H9 (cell line): ENCODE results near the gene FAM222B. TPM values are rescaled to one million over a fixed set of nuclear protein-coding genes. Genes with fewer than 3 reads are reported as not detected.
A peak's percentile ranks its signal among the peaks of the same experiment; 100 is the strongest.

ENCODE experiments used
- DNase-seq: peaks from one replicate; pipeline ENCODE4 v3.0.0-alpha.2; 2017
- H2AFZ ChIP-seq: one replicate; pipeline ENCODE4 v1.6.1; 2013; ENCODE audit warnings: mild to moderate bottlenecking, low read length, control low read depth, moderate library complexity
- H2AK5ac ChIP-seq: 2 replicates; pipeline ENCODE4 v1.6.1; 2013; ENCODE audit warnings: low read length, control low read depth, mixed read lengths; ENCODE audit not compliant: insufficient read length
- H2BK120ac ChIP-seq: one replicate; pipeline ENCODE4 v1.6.1; 2013; ENCODE audit warnings: low read depth, mild to moderate bottlenecking, low read length, control low read depth, inconsistent platforms; ENCODE audit not compliant: poor library complexity, severe bottlenecking
- H2BK12ac ChIP-seq: 2 replicates; pipeline ENCODE4 v1.6.1; 2013; ENCODE audit warnings: low read length, control low read depth, mixed read lengths, low read depth; ENCODE audit not compliant: insufficient read length
- H2BK15ac ChIP-seq: 2 replicates; pipeline ENCODE4 v1.6.1; 2013; ENCODE audit warnings: low read depth, low read length, control low read depth
- H2BK20ac ChIP-seq: one replicate; pipeline ENCODE4 v1.6.1; 2013; ENCODE audit warnings: low read depth, mild to moderate bottlenecking, low read length, control low read depth, inconsistent platforms; ENCODE audit not compliant: poor library complexity, severe bottlenecking
- H2BK5ac ChIP-seq: 2 replicates; pipeline ENCODE4 v1.6.1; 2013; ENCODE audit warnings: low read length, control low read depth, mixed read lengths; ENCODE audit not compliant: insufficient read length
- H3K14ac ChIP-seq: 2 replicates; pipeline ENCODE4 v1.6.1; 2013; ENCODE audit warnings: low read length, control low read depth; ENCODE audit not compliant: insufficient read depth
- H3K18ac ChIP-seq: 2 replicates; pipeline ENCODE4 v1.6.1; 2013; ENCODE audit warnings: low read depth, mild to moderate bottlenecking, mixed read lengths, low read length, control low read depth; ENCODE audit not compliant: insufficient read length
- H3K23ac ChIP-seq: 2 replicates; pipeline ENCODE4 v1.6.1; 2013; ENCODE audit warnings: low read length, control low read depth, mixed read lengths, low read depth; ENCODE audit not compliant: insufficient read length
- H3K23me2 ChIP-seq: 2 replicates; pipeline ENCODE4 v1.6.1; 2013; ENCODE audit warnings: low read depth, mild to moderate bottlenecking, mixed read lengths, low read length, control low read depth; ENCODE audit not compliant: insufficient read length, poor library complexity, severe bottlenecking
- H3K27ac ChIP-seq: 2 replicates; pipeline ENCODE4 v1.5.1; 2013; ENCODE audit warnings: low read length, control low read depth, mixed read lengths, low read depth; ENCODE audit not compliant: insufficient read length
- H3K27me3 ChIP-seq: 2 replicates; pipeline ENCODE4 v1.6.1; 2013; ENCODE audit warnings: low read length, control low read depth, inconsistent platforms; ENCODE audit not compliant: insufficient read depth
- H3K4ac ChIP-seq: 2 replicates; pipeline ENCODE4 v1.6.1; 2013; ENCODE audit warnings: low read depth, mild to moderate bottlenecking, control low read depth, inconsistent platforms, low read length, moderate library complexity
- H3K4me1 ChIP-seq: 2 replicates; pipeline ENCODE4 v1.6.1; 2013; ENCODE audit warnings: low read length, control low read depth, inconsistent platforms; ENCODE audit not compliant: insufficient read depth
- H3K4me2 ChIP-seq: 2 replicates; pipeline ENCODE4 v1.6.1; 2013; ENCODE audit warnings: low read length, control low read depth, mixed read lengths; ENCODE audit not compliant: insufficient read length, insufficient read depth
- H3K56ac ChIP-seq: 2 replicates; pipeline ENCODE4 v1.6.1; 2013; ENCODE audit warnings: low read depth, mild to moderate bottlenecking, mixed read lengths, low read length, control low read depth; ENCODE audit not compliant: insufficient read length
- H3K79me1 ChIP-seq: 2 replicates; pipeline ENCODE4 v1.6.1; 2013; ENCODE audit warnings: low read depth, mild to moderate bottlenecking, moderate library complexity, low read length, control low read depth, inconsistent platforms; ENCODE audit not compliant: insufficient read depth, poor library complexity, severe bottlenecking
- H3K79me2 ChIP-seq: 2 replicates; pipeline ENCODE4 v1.6.1; 2013; ENCODE audit warnings: low read length, control low read depth, inconsistent platforms; ENCODE audit not compliant: insufficient read depth
- H3K9ac ChIP-seq: 2 replicates; pipeline ENCODE4 v1.6.1; 2013; ENCODE audit warnings: low read length, control low read depth, mixed read lengths; ENCODE audit not compliant: insufficient read length; ENCODE audit errors: extremely low read depth
- H3K9me3 ChIP-seq: one replicate; pipeline ENCODE4 v1.6.1; 2013; ENCODE audit warnings: low read depth, low read length, inconsistent platforms; ENCODE audit not compliant: control insufficient read depth
- H3T11ph ChIP-seq: one replicate; pipeline ENCODE4 v1.6.1; 2013; ENCODE audit warnings: mild to moderate bottlenecking, low read length, control low read depth, inconsistent platforms
- H4K20me1 ChIP-seq: one replicate; pipeline ENCODE4 v1.6.1; 2013; ENCODE audit not compliant: control insufficient read depth, insufficient read length, insufficient read depth
- H4K5ac ChIP-seq: 2 replicates; pipeline ENCODE4 v1.6.1; 2013; ENCODE audit warnings: low read depth, mild to moderate bottlenecking, mixed read lengths, low read length, control low read depth; ENCODE audit not compliant: insufficient read length
- H4K8ac ChIP-seq: replicated peaks from 2 replicates; pipeline ENCODE4 v1.6.1; 2013; ENCODE audit warnings: low read length, control low read depth, mixed read lengths, low read depth; ENCODE audit not compliant: insufficient read length
- H4K91ac ChIP-seq: 2 replicates; pipeline ENCODE4 v1.6.1; 2013; ENCODE audit warnings: low read depth, mild to moderate bottlenecking, moderate library complexity, mixed read lengths, low read length, control low read depth; ENCODE audit not compliant: insufficient read length
- H3K27ac Mint-ChIP-seq, 3 experiments: 2 replicates in 2 of 3; 3 replicates in 1 of 3; pipeline ENCODE4 v1.8.0; 2020 to 2021; ENCODE audit warnings: mixed read lengths in 3 of 3, mild to moderate bottlenecking in 1 of 3, moderate library complexity in 1 of 3
- H3K27me3 Mint-ChIP-seq: 2 replicates; pipeline ENCODE4 v1.8.0; 2021; ENCODE audit warnings: low read depth, mild to moderate bottlenecking, moderate library complexity, mixed read lengths
- H3K36me3 Mint-ChIP-seq, 3 experiments: 2 replicates in 2 of 3; 3 replicates in 1 of 3; pipeline ENCODE4 v1.8.0; 2020 to 2021; ENCODE audit warnings: low read depth in 3 of 3, mixed read lengths in 3 of 3; ENCODE audit not compliant: insufficient read depth in 1 of 3
- H3K4me1 Mint-ChIP-seq, 2 experiments: 2 replicates each; pipeline ENCODE4 v1.8.0; 2020; ENCODE audit warnings: mixed read lengths in 2 of 2
- H3K4me3 Mint-ChIP-seq, 2 experiments: 2 replicates in 1 of 2; 3 replicates in 1 of 2; pipeline ENCODE4 v1.8.0; 2020 to 2021; ENCODE audit warnings: mild to moderate bottlenecking in 2 of 2, mixed read lengths in 2 of 2, moderate library complexity in 1 of 2
- H3K9me3 Mint-ChIP-seq, 2 experiments: 2 replicates in 1 of 2; 3 replicates in 1 of 2; pipeline ENCODE4 v1.8.0; 2020; ENCODE audit warnings: mild to moderate bottlenecking in 2 of 2, mixed read lengths in 2 of 2, moderate library complexity in 1 of 2
- WGBS: extraction: QIAGEN DNeasy Blood & Tissue Kit; methylation state at CpG from one replicate; pipeline ENCODE4 v1.1.7; 2013; ENCODE audit warnings: missing lambda C conversion rate, low lambda C conversion rate, mixed read lengths; ENCODE audit not compliant: insufficient read length; ENCODE audit errors: extremely low coverage; 5-methylcytosine and 5-hydroxymethylcytosine counted together
- total RNA-seq: library from RNA; stranded (reverse); gene quantifications from 2 replicates; pipeline ENCODE4 v1.2.1, GENCODE V29; 2021
- TF ChIP-seq, protein P1 (sequence below): fragments of 200-600 bp; sonication (generic); conservative IDR thresholded peaks from 3 replicates; pipeline ENCODE4 v1.8.0; 2021; ENCODE audit warnings: antibody characterized with exemption, mild to moderate bottlenecking

The FAM222B gene
- total RNA-seq, 1 experiment from 2014 or later, result 76.1 TPM

DNA sequence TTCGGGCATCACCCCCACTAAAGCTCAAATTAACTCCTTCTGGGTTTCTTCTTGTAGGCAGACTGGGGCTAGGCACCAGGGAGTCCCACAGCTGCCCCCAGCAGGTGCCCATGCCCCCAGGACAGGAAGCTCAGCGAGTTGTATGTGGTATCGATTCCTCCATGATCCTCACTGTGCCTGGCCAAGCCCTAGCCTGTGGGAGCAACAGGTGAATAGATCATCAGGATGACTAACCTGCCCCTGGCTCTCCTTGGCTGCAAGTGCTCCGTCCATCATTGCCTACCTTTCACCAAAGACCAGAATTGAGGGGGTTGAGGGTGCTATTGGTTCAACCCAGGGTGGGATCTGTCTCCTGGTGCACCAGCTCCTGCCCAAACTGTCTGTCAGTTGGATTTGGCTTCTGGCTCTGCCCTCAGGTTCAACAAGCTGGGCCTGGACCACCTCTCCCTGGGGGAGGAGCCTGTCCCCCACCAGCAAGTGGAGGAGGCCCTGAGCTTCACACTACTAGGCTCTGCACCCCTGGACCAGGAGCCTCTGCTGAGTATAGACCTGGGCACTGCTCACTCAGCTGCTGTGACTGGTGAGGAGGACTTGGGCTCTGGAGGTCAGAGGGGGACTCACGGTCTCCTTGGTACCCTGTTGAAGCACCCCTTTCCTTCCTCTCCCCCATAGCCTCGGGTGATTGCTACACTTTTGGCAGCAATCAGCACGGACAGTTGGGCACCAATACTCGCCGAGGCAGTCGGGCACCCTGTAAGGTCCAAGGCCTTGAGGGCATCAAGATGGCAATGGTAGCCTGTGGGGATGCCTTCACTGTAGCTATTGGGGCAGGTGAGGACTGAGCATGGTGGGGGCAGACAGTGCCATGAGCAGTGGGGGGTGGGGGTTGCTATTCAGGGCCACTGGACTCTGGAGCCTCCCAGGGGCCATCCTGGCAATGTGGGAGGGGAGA, 101.9 kb downstream of the FAM222B start:
- no peak overlapping the region for H4K91ac ChIP-seq
- H3K79me1 ChIP-seq, result no peaks in the 10 kb centered on the region
- no peak overlapping the region for H4K8ac ChIP-seq
- no peaks in the 10 kb centered on the region for H3K9me3 ChIP-seq
- H3K4me2 ChIP-seq, result no peak overlapping the region
- peaks cover 13 to 46% (median 28%) of the 10 kb centered on the region in 3 experiments; a peak in 6 of 7 replicates for H3K36me3 Mint-ChIP-seq
- WGBS, result no CpG with 5 or more reads among the region's 10 CpGs
- no peaks in the 10 kb centered on the region for H4K20me1 ChIP-seq
- H3K18ac ChIP-seq, result no peak overlapping the region
- H3K27me3 ChIP-seq, result no peaks in the 10 kb centered on the region
- H3K4me1 Mint-ChIP-seq, result peaks cover 3 to 6% of the 10 kb centered on the region in 2 experiments; a peak in 3 of 4 replicates
- no peak for DNase-seq
- no peaks in the 10 kb centered on the region for H3K9me3 Mint-ChIP-seq
- H2BK20ac ChIP-seq, result no peak overlapping the region
- H3K56ac ChIP-seq, result no peak overlapping the region
- H3K27ac Mint-ChIP-seq, result peak overlapping the region in 1 of 3 experiments; percentile 68; a peak in 1 of 7 replicates
- no peaks in the 10 kb centered on the region for H3K27me3 Mint-ChIP-seq
- no peak overlapping the region for H3K9ac ChIP-seq
- no peak overlapping the region for H2BK15ac ChIP-seq
- H3K23ac ChIP-seq, result no peak overlapping the region
- peaks cover 10% of the 10 kb centered on the region; the same call in 1 of the 2 replicates for H3K79me2 ChIP-seq
- H3K4ac ChIP-seq, result no peak overlapping the region
- H2BK5ac ChIP-seq, result no peak overlapping the region
- H2AFZ ChIP-seq, result no peak overlapping the region
- no peak overlapping the region for H4K5ac ChIP-seq
- no peaks in the 10 kb centered on the region for H3K4me1 ChIP-seq
- no peak overlapping the region for H3T11ph ChIP-seq
- TF ChIP-seq, protein P1, sequence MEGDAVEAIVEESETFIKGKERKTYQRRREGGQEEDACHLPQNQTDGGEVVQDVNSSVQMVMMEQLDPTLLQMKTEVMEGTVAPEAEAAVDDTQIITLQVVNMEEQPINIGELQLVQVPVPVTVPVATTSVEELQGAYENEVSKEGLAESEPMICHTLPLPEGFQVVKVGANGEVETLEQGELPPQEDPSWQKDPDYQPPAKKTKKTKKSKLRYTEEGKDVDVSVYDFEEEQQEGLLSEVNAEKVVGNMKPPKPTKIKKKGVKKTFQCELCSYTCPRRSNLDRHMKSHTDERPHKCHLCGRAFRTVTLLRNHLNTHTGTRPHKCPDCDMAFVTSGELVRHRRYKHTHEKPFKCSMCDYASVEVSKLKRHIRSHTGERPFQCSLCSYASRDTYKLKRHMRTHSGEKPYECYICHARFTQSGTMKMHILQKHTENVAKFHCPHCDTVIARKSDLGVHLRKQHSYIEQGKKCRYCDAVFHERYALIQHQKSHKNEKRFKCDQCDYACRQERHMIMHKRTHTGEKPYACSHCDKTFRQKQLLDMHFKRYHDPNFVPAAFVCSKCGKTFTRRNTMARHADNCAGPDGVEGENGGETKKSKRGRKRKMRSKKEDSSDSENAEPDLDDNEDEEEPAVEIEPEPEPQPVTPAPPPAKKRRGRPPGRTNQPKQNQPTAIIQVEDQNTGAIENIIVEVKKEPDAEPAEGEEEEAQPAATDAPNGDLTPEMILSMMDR, result no peak
- no peak overlapping the region for H3K27ac ChIP-seq
- peaks cover 15% of the 10 kb centered on the region for H3K23me2 ChIP-seq
- H2BK120ac ChIP-seq, result no peak overlapping the region
- H2AK5ac ChIP-seq, result no peak overlapping the region
- no peak overlapping the region for H3K14ac ChIP-seq
- no peak overlapping the region for H2BK12ac ChIP-seq
- no peak overlapping the region; a peak in 1 of 5 replicates for H3K4me3 Mint-ChIP-seq
